Body of pancreas (tissue), 4 donors: Measurements from ENCODE around the gene FGF1.

Source experiments
- CTCF ChIP-seq, 7 experiments: fragments of 450-650 bp in 4 of 7; fragments of 200-600 bp in 3 of 7; sonication (generic) in 3 of 7; IDR thresholded peaks; one replicate each; pipeline ENCODE4 v1.5.1; 2016 to 2019; ENCODE audit warnings: antibody characterized with exemption in 7 of 7
- POLR2A ChIP-seq, 3 donors: fragments of 450-650 bp; IDR thresholded peaks; one replicate each; pipeline ENCODE4 v1.6.1; 2016; ENCODE audit warnings: antibody characterized with exemption in 3 of 3, mild to moderate bottlenecking in 2 of 3

GRCh38 chr5:142637871-142638270 is 48.0 kb downstream of the FGF1 start:
- TF ChIP-seq CTCF (IDR thresholded peaks at IDR 0.05) (no peak), POLR2A (IDR thresholded peaks at IDR 0.05) (no peak)
